GM11168 (cell line): Measurements from ENCODE around the gene PPWD1.
"Not testable (repeated sequence)": the region's sequence is repeated elsewhere in the genome, so short reads cannot be mapped to it uniquely, and the experiment has no call there.

Experiments
- in situ Hi-C: fragments of 300-500 bp; cut with MboI; formaldehyde crosslinking; loops from one replicate; pipeline ENCODE4 v1.12.0; 2022; ENCODE audit warnings: low sequenced_read_pairs; ENCODE audit not compliant: unreplicated experiment

PPWD1 gene

GRCh38 chr5:65562731-65563701 is at the start of gene PPWD1, which contains the start of gene CENPK:
Gene PPWD1 (plus strand): TSS chr5:65563296. CDS start chr5:65563311, 15 bp downstream.
Gene CENPK (minus strand): TSS chr5:65563168. CDS start chr5:65554907, 8,261 bp downstream.
- in situ Hi-C loops: no loop called here

- in situ Hi-C loops: no loop called here
These were observed 37.4 kb upstream of the PPWD1 start for GRCh38 chr5:65525726-65526125.

- in situ Hi-C loops: no loop called here
These were observed 32.2 kb upstream of the PPWD1 start for GRCh38 chr5:65530904-65531303.

GRCh38 chr5:65535529-65535987 is 27.5 kb upstream of the PPWD1 start:
- in situ Hi-C loops: no loop called here

DNA sequence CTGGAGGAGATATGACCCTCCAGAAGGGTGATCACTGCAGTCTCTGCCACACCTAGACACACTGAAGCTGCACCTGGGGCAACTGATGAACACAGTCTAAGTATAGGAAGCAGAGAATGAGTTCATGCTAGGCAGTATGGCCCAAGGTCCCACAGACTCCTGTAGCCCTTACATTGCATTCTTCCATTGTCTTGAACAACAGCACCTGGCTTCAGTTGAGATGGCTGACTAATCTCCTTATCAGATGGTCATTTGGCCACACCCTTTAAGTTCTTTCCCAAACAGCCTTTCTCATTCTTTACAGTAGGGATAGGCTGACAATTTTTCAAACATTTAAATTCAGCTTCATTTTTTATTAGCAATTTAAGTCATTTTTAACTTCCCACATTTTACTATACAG is 23.3 kb upstream of the PPWD1 start:
- in situ Hi-C loops: no loop called here

DNA sequence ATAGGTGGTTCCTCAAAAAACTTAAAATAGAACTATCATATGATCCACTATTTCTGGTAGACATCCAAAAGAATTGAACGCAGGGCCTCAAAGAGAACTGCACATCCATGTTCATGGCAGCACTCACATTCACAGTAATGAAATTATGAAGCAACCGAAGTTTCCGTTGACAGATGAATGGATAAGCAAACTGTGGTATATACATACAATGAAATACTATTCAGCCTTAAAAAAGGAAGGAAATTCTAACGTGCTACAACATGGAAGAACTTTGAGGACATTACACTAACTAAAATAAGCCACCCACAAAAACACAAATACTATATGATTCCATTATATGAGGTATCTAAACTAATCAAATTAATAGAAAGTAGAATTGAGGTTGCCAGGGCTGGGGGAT is 18.6 kb upstream of the PPWD1 start:
- in situ Hi-C loops: no loop called here

GRCh38 chr5:65546141-65546540 is 17.0 kb upstream of the PPWD1 start:
- in situ Hi-C loops: no loop called here

DNA sequence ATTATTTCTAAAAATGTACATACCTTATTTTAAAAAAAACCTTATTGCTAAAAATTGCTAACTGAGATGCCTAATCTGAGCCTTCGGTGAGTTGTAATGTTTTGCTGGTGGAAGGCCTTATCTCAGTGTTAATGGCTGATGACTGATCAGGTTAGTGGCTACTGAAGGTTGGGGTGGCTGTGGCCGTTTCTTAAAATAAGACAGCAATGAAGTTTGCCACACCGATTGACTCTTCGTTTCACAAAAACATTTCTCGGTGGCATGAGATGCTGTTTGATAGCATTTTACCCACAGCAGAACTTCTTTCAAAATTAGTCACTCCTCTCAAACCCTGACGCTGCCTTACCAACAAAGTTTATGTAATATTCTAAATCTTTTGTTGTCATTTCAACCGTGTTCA is 14.8 kb upstream of the PPWD1 start:
- in situ Hi-C loops: no loop called here

GRCh38 chr5:65553941-65554340 is 9.2 kb upstream of the PPWD1 start:
- in situ Hi-C loops: no loop called here

GRCh38 chr5:65555287-65555686 is 7.8 kb upstream of the PPWD1 start:
- in situ Hi-C loops: no loop called here

GRCh38 chr5:65556181-65556580 is 6.9 kb upstream of the PPWD1 start:
- in situ Hi-C loops: no loop called here

GRCh38 chr5:65556718-65557117 is 6.4 kb upstream of the PPWD1 start:
- in situ Hi-C loops: no loop called here

DNA sequence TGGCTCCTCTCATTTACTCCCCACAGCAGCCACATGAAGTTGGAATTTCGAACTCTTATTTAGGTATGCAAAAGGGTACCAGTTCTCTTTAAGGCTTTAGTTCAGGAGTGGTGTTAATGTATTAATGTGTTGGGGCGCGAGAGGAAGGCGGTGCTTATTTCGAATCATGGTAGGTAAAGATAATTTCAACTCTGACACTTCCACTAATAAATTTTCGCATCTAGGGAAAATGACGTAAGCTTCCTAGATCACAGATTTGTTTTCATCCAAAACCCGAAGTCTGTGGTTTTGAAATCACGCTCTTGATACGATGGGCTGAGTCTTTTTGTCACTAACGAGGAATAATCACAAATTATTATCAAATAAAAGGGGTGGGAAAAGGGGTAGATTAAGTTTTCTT is 681 bp downstream of the PPWD1 start:
- in situ Hi-C loops: no loop called here

GRCh38 chr5:65566505-65566904 is 3.4 kb downstream of the PPWD1 start:
- in situ Hi-C loops: no loop called here

DNA sequence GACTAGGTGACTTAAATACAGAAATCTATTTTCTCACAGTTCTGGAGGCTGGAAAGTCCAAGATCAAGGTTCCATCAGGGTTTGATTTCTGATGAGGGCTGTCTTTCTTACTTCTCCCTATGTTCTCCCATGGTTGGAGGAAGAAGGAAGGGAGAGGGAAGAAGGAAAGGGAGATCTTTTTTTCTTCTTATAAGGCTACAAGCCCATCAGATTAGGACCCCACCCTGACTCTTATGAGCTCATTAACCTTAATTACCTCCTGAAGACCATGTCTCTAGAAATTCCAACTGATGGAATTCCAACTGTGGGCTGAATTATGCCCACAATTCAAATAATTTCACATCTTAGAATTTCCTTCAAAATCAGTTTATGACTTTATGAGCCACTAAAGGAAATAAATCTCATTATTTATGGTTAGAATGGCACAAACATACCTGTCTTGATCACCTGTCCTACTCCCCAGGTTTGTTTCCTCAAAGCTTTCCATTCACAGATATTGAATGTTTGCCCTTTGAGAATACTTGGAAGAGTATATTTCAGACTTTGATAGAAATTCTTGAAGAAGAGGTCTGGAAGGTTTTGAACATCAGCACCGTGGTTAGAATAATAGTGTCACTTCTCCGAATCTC is 7.6 kb downstream of the PPWD1 start:
- in situ Hi-C loops: no loop called here

DNA sequence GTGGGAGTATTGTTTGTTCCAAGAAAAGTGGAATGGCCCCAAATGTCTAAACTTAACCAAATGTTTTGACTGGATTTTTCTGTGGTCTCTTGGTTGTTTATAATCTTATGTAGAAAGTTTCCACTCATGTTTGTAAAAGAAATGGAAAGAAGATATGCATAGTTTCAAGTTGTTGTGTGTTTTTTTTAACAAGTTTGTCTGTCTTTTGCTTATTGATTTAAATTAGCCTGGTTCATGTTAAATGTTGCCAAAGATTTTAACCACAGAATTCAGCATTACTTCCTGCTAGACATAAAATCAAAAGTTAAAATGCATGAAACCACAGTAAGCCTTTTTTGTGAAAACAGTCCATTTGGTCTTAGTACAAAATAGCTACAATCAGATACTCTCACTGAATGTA is 14.0 kb downstream of the PPWD1 start:
- in situ Hi-C loops: no loop called here

DNA sequence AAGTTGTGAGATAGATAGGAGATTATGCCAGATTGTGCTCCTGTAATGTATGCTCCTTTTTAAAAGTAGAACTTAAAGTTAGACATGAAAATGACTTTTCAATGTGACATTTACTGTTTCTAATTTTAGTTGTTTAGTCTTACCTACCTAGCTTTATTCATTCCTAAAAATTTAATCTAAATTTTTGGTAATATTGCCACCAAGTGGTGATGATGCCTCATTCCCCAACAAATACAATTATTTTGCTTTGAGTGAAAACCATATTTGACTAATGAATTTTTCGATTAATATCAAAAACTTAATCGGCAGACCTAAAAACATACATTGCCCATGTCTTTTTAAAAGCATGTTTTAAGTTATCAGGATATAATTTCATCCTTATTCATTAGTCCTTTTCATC is 25.6 kb downstream of the PPWD1 start:
- in situ Hi-C loops: no loop called here

DNA sequence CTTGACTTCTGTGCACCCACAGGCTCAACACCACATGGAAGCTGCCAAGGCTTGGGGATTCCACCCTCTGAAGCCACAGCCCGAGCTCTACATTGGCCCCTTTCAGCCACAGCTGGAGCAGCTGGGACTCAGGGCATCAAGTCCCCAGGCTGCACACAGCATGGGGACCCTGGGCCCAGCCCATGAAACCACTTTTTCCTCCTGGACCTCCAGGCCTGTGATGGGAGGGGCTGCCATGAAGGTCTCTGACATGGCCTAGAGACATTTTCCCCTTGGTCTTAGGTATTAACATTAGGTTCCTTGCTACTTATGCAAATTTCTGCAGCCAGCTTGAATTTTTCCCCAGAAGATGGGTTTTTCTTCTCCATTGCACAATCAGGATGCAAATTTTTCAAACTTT is 38.7 kb downstream of the PPWD1 start:
- in situ Hi-C loops: not testable (repeated sequence)

DNA sequence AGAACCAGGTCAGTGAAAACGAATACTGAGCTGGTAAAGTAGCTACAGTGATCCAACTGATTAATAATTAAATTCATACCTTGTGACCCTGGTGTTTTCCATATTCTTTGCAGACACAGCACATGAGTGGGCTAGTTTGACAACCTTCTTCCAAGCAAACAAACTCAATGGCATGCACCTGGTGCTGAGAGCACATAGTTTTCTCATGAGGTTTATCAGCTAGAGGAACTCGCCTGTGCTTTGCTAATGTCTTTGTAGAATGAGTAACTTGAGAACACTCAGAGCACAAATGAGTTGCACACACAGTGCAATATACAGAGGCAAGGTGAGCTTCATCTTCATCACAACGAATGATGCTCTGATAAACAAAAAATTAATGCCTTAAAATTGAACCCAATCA is 48.4 kb downstream of the PPWD1 start:
- in situ Hi-C loops: no loop called here

- in situ Hi-C loops: no loop called here
These were observed 49.3 kb downstream of the PPWD1 start for GRCh38 chr5:65612298-65612907.

DNA sequence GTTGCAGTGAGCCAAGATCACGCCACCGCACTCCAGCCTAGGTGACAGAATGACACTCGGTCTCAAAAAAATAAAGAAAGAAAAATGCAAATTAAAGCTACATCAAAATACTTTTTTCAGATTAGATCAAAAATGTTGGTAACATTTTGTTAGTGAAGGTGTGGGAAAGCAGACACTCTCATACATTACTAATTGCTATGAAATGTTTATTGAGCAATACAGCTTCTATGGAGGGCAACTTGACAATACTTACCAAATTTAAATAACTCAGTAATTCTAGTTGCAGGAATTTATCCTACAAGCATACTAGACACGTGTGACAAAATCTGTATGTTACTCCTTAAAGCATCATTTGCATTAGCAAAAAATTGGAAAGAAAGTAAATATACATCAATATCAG is 56.9 kb downstream of the PPWD1 start:
- in situ Hi-C loops: no loop called here
